Tibial nerve (tissue), 4 donors: ENCODE results near the gene ABHD8. TPM values are rescaled to one million over a fixed set of nuclear protein-coding genes. Genes with fewer than 3 reads are reported as not detected.

Experiments
- DNase-seq, 2 donors: peaks; one replicate each; pipeline ENCODE4 v3.0.0-alpha.2; 2019; ENCODE audit warnings: low spot score in 2 of 2
- H3K27ac ChIP-seq, 4 donors: fragments of 200-600 bp; sonication (generic) in 3 of 4; one replicate each; pipeline ENCODE4 v1.5.1; 2017 to 2019; ENCODE audit warnings: mild to moderate bottlenecking in 1 of 4
- H3K27me3 ChIP-seq, 2 donors: fragments of 200-600 bp; sonication (generic) in 1 of 2; one replicate each; pipeline versions ENCODE4 v1.5.1 to v1.6.0; 2017 to 2019
- H3K36me3 ChIP-seq, 3 donors: fragments of 200-600 bp; sonication (generic); one replicate each; pipeline ENCODE4 v1.5.1; 2018 to 2019
- H3K4me1 ChIP-seq, 4 donors: fragments of 200-600 bp; sonication (generic) in 3 of 4; one replicate each; pipeline ENCODE4 v1.5.1; 2017 to 2019
- H3K4me3 ChIP-seq, 4 donors: fragments of 200-600 bp; sonication (generic) in 3 of 4; one replicate each; pipeline ENCODE4 v1.5.1; 2017 to 2019; ENCODE audit warnings: mild to moderate bottlenecking in 1 of 4, moderate library complexity in 1 of 4
- H3K9me3 ChIP-seq, 4 donors: fragments of 200-600 bp; sonication (generic) in 3 of 4; one replicate each; pipeline ENCODE4 v1.5.1; 2017 to 2019
- EP300 ChIP-seq, 2 donors: sonication (generic); formaldehyde crosslinking; IDR thresholded peaks; one replicate each; pipeline ENCODE4 v1.6.1; 2017; ENCODE audit warnings: antibody characterized with exemption in 2 of 2, mild to moderate bottlenecking in 1 of 2
- POLR2A ChIP-seq, 2 donors: fragments of 450-650 bp; IDR thresholded peaks; one replicate each; pipeline ENCODE4 v1.6.1; 2017; ENCODE audit warnings: antibody characterized with exemption in 2 of 2, mild to moderate bottlenecking in 2 of 2, moderate library complexity in 2 of 2
- WGBS, 2 donors: methylation state at CpG; one replicate each; pipeline ENCODE4 v1.1.5; 2018; 5-methylcytosine and 5-hydroxymethylcytosine counted together
- total RNA-seq, 4 donors: library from RNA; depleted of rRNA; stranded (reverse); fragments of >200 nt; gene quantifications; one replicate each; pipeline ENCODE4 v1.1.0, GENCODE V29; 2016
- TF ChIP-seq, protein P1 (sequence below), 5 experiments: fragments of 200-600 bp in 3 of 5; fragments of 450-650 bp in 2 of 5; sonication (generic) in 3 of 5; IDR thresholded peaks; one replicate each; pipeline ENCODE4 v1.5.1; 2016 to 2019; ENCODE audit warnings: antibody characterized with exemption in 5 of 5, mild to moderate bottlenecking in 3 of 5, moderate library complexity in 2 of 5

The ABHD8 gene
- total RNA-seq, 4 donors from 2014 or later = 15.7 to 22.9 (median 19.9) TPM

DNA sequence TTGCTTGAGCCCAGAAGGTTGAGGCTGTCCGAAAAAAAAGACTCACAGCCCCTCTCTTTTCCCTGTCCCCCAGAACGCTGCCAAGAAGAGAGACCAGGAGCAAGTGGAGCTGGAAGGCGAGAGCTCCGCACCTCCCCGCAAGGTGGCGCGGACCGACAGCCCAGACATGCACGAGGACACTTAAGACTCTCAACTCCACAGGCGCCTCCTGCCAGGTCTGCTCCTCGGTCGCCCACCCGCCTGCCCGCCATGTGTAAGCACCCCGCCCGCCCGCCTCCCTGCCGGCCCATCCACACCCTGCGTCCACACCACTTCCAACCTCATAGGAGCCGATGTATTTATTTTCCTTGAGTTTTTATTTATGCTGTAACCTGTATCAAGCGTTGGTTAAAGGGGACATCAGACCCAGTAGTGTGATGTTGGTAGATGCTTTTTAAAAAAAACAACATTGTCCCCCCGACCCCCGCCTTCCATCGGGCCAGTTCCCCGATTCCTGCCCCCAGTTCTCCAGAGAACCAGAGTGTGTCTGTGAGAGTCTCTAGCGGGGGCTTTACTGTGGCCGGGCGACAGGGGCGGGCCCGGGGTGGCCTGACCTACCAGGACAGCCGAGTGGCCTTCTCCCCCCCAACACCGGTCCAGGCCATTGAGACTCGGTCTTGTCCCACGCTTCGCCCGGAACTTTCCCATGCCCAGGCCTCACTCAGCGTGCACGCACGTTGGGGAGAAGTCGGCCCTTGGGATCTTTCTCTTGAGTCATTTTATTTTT lies 16.4 kb upstream of the ABHD8 start:
- Histone ChIP-seq H3K4me3 (no peak overlapping the region), H3K9me3 (no peaks in the 10 kb centered on the region), H3K4me1 (peaks cover 0 to 23% (median 14%) of the 10 kb centered on the region in 4 donors), H3K27me3 (no peaks in the 10 kb centered on the region), H3K36me3 (peaks cover 0 to 83% (median 21%) of the 10 kb centered on the region in 3 donors), H3K27ac (no peak overlapping the region)
- DNase-seq = no peak
- 88 to 90% methylated on average over 40 of the region's 40 CpGs for WGBS, 2 donors
- no peak for TF ChIP-seq EP300 (IDR thresholded peaks at IDR 0.05)
- no peak for TF ChIP-seq POLR2A (IDR thresholded peaks at IDR 0.05)
- TF ChIP-seq, protein P1, sequence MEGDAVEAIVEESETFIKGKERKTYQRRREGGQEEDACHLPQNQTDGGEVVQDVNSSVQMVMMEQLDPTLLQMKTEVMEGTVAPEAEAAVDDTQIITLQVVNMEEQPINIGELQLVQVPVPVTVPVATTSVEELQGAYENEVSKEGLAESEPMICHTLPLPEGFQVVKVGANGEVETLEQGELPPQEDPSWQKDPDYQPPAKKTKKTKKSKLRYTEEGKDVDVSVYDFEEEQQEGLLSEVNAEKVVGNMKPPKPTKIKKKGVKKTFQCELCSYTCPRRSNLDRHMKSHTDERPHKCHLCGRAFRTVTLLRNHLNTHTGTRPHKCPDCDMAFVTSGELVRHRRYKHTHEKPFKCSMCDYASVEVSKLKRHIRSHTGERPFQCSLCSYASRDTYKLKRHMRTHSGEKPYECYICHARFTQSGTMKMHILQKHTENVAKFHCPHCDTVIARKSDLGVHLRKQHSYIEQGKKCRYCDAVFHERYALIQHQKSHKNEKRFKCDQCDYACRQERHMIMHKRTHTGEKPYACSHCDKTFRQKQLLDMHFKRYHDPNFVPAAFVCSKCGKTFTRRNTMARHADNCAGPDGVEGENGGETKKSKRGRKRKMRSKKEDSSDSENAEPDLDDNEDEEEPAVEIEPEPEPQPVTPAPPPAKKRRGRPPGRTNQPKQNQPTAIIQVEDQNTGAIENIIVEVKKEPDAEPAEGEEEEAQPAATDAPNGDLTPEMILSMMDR (IDR thresholded peaks at IDR 0.05) = no peak

DNA sequence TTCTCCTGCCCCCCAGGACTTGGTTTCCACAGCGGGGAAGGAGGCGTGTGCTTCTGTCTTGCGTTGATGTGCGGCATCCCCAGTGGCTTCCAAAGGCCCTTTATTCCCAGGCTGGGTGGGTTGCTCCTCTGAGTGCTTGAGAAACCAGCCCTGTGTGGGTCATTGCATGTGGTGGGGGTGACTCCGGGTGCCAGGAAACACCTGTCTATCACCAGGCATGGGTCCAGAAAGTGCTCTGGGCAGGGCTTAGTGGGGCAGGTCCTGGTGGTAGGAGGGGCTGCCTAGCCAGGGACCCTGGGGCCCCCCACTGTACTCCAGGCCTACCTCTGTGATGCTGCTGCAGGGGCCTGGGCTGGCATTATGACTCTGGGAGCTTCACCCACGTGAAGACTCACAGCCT lies 15.7 kb upstream of the ABHD8 start:
- Histone ChIP-seq H3K27me3 (no peaks in the 10 kb centered on the region), H3K4me1 (peaks cover 0 to 17% (median 9%) of the 10 kb centered on the region in 4 donors), H3K9me3 (no peaks in the 10 kb centered on the region), H3K36me3 (peaks cover 0 to 84% (median 21%) of the 10 kb centered on the region in 3 donors), H3K4me3 (no peak overlapping the region), H3K27ac (no peak overlapping the region)
- no peak for DNase-seq
- WGBS, 2 donors = 69 to 75% methylated on average over 6 of the region's 6 CpGs
- TF ChIP-seq POLR2A (IDR thresholded peaks at IDR 0.05) (no peak), EP300 (IDR thresholded peaks at IDR 0.05) (no peak)
- TF ChIP-seq, protein P1 (IDR thresholded peaks at IDR 0.05) = no peak

DNA sequence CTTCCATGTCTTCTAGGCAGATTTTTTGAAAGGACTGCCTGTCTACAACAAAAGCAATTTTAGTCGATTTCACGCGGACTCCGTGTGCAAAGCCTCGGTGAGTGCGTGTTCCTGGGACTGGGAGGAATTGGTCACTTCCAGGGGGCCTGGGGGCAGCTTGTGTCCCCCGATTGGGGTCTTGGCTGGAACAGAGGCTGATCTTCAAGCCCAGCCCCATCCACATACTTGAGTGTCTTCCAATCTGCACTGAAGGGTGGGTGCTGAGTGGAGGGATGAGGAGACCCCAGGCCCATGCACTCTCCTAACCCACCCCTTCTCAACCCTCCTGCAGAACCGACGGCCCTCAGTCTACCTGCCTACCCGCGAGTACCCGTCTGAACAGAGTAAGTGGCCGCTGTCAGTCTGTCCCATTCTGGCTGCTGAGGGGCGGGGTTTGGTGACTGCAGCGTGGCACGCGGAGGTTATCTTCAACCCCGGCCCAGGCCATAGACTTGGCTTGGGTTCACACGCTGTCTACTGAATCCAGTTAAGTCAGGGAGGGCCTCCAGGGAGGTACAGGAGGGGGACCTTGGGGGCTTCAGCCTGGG lies 10.9 kb upstream of the ABHD8 start:
- H3K27me3 ChIP-seq = no peaks in the 10 kb centered on the region
- WGBS, 2 donors = 89 to 94% methylated on average over 14 to 18 of the region's 19 CpGs
- no peak overlapping the region for H3K4me3 ChIP-seq
- DNase-seq = no peak
- no peak overlapping the region for H3K27ac ChIP-seq
- TF ChIP-seq EP300 (IDR thresholded peaks at IDR 0.05) (no peak), POLR2A (IDR thresholded peaks at IDR 0.05) (no peak)
- TF ChIP-seq, protein P1 (IDR thresholded peaks at IDR 0.05) = no peak
- H3K36me3 ChIP-seq = peaks cover 0 to 68% (median 9%) of the 10 kb centered on the region in 3 donors
- H3K4me1 ChIP-seq = peaks cover 0 to 30% (median 11%) of the 10 kb centered on the region in 4 donors
- H3K9me3 ChIP-seq = no peaks in the 10 kb centered on the region

DNA sequence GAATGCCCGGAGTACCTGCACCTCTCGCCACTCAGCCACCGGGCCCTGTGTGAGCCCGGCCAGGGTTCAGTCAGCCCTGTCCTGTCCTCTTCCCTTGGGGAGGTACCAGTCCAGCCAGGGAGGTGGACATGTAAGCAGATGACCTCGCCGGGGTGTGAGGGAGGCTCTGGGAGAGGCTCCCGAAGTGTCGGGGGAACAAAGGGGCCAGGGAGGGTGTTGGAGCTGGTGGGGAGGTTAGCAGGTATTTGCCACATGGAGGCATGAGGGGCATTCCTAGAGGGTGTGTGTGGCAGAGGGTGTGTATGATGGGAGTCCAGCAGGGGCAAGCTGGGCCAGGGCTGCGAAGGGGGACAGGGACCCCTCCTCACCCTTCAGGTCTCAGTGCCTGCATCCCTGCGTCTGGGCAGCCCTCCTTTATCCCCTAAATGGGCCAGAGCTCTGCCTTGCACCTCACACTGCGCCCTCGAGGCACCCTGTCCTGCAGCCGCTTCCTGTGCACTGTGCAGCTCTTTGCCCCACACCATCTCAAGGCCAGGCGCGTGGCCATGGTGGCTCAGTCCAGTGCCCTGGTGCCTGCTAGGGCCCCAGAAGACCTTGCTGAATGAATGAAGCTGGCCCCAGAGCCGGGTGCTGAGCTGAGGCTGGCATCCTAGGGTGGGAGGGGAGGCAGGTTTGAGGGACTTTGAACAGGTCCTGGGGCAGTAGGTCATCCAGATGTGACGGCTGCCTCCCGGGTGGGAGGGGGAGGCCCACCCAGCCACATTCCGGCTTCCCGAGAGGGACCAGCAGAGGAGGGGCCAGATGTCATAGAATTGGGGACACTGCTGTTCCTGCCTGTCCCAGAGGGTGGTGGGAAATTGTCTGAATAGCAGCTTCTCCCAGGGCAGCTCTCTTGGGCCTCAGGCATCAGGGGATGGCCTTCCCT lies 9.2 kb upstream of the ABHD8 start:
- WGBS, 2 donors = 75 to 82% methylated on average over 15 of the region's 20 CpGs
- Histone ChIP-seq H3K9me3 (no peaks in the 10 kb centered on the region), H3K36me3 (peaks cover 0 to 52% (median 9%) of the 10 kb centered on the region in 3 donors), H3K27ac (no peak overlapping the region), H3K4me1 (peaks cover 0 to 38% (median 11%) of the 10 kb centered on the region in 4 donors), H3K27me3 (no peaks in the 10 kb centered on the region), H3K4me3 (no peak overlapping the region)
- no peak for DNase-seq
- no peak for TF ChIP-seq EP300 (IDR thresholded peaks at IDR 0.05)
- TF ChIP-seq, protein P1 (IDR thresholded peaks at IDR 0.05) = no peak
- TF ChIP-seq POLR2A (IDR thresholded peaks at IDR 0.05) = no peak
